ENCODE measurements around the gene HOXD10.

The HOXD10 gene

DNA sequence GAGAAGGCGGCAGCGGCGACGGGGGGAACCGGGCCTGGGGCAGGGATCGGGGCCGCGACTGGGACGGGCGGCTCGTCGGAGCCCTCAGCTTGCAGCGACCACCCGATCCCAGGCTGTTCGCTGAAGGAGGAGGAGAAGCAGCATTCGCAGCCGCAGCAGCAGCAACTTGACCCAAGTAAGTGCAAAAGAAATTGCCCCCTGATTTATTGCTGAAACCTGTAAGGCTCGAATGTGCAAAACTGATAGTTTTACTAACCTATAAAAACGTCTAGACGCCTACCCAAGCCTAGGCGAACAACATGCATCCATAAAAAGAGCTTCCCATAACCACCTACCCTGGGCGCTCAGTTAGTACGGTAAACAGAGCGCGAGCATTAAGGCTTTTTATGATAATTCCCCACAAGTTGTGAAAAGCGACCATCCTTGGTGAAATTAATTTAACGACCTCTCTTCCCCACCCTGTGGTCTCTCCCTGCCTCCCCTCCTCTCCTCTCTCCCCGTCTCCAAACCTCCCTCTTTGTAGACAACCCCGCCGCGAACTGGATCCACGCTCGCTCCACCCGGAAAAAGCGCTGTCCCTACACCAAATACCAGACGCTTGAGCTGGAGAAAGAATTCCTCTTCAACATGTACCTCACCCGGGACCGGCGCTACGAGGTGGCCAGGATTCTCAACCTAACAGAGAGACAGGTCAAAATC lies 7.0 kb downstream of the HOXD10 start:
- no peak for DNase-seq

DNA sequence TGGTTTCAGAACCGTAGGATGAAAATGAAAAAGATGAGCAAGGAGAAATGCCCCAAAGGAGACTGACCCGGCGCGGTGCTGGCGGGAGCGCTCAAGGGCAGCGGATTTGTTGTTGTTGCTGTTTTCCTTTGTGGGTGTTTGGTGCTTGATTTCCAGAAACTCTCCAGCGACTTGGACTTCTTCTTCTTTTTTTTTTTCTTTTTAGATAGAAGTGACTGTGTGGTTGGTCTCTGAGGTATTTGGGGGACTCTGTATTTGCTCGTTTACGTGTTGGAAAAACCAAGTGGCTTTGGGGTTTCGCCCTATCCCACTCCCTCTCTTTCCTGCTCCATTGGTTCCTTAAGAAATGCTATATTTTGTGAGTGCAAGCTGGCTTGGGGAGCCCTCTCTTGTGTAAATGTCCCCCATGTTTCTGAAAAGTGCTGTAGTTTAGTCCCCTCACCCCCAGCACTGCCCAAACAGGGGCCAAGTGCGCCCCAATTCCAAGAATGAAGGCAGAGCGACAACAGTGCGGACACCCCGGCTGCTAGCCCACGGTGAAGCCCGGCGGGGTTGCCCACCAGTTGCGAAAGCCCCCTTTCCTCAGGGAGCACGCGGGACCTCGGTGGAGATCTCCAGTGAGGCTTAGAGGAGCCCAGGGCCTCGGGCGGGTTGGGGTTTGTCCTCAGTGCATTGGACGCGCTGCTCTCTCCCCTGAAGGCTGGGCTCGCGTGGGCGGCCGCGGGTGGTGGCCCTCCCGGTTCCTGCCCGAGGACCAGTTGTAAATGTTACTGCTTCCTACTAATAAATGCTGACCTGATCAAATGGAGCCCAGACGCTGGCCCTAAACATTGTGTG lies 7.8 kb downstream of the HOXD10 start:
- DNase-seq: no peak

- DNase-seq: no peak
Measured at GRCh38 chr2:176124947-176125771, 8.6 kb downstream of the HOXD10 start.

GRCh38 chr2:176125772-176126054 lies 9.1 kb downstream of the HOXD10 start:
- no peak for DNase-seq

DNA sequence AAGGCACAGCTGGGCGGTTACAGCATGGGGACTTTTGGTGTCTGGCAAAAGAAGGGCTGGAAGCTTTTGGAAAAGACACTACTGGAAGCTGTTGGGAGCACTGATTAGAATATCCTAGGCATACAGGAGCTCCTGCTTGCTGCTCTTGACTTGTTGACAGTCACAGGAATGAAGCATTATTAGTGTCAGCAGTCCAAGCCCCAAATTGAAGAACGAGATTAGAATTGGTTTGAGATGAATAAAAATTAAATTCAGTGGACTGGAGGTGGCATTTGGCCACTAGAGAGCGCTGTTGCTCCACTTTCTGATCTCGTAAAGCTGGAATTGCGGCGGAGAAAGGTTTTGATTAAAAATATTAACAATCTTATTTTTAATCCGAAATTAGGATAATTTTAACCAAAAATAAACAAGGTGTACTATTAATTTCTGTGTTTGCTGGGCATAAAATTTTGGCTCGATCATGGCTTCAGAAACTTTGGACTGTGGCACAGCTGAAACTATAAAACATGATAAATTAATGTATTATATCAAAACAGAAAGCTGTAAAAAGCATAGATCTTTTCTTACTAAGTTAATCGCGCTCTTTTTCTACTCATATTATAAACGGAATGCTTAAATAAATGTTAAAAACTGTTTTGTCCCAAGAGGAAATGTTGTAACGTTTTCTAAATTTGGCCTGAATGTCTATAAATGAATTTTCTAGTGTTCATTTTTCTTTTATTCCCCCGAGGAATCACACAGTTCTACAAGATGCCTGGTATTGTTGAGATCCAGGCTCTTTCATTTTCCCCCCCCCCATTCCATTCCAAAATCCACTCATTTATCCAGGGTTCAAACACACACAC lies 10.6 kb downstream of the HOXD10 start:
- DNase-seq: peak; percentile 77

DNA sequence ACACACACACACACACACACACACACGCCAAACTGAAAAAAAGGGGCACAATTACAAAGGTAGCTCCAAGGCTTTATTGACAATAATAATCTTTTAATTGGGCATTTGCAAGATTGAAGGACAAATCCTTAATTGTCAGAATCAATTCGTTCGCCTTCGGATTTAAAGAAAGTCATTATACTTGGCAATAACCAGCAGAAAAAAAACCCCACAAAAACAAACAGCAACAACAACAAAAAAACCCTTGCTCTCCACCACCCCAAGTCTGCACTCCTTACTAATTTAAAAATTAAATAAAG lies 11.1 kb downstream of the HOXD10 start:
- DNase-seq: no peak

- no peak for DNase-seq
Measured at GRCh38 chr2:176128172-176128981, 11.8 kb downstream of the HOXD10 start.

- DNase-seq: no peak
Measured at GRCh38 chr2:176128982-176129796, 12.6 kb downstream of the HOXD10 start, which contains the start of gene HOXD8. Gene HOXD8, plus strand, starts transcription at chr2:176129705. Its CDS starts 662 bp downstream, at chr2:176130367.

GRCh38 chr2:176129813-176130146 lies 13.2 kb downstream of the HOXD10 start:
- DNase-seq: no peak

GRCh38 chr2:176130147-176130956 lies 13.8 kb downstream of the HOXD10 start:
- DNase-seq: no peak

- DNase-seq: no peak
Measured at GRCh38 chr2:176130957-176131847, 14.6 kb downstream of the HOXD10 start.

- DNase-seq: no peak
Measured at GRCh38 chr2:176131848-176132158, 15.2 kb downstream of the HOXD10 start.

- DNase-seq: no peak
Measured at GRCh38 chr2:176132205-176133171, 15.9 kb downstream of the HOXD10 start.

GRCh38 chr2:176133389-176133788 lies 16.8 kb downstream of the HOXD10 start:
- DNase-seq: no peak

- no peak for DNase-seq
Measured at GRCh38 chr2:176134035-176134434, 17.5 kb downstream of the HOXD10 start.

- no peak for DNase-seq
Measured at GRCh38 chr2:176135035-176135440, 18.5 kb downstream of the HOXD10 start.

GRCh38 chr2:176136374-176137251 lies 20.0 kb downstream of the HOXD10 start:
- DNase-seq: no peak

Data from stimulated activated CD4-positive, alpha-beta T cell treated with anti-CD3 and anti-CD28 coated beads, Interleukin-4, amount 100 ng/mL, for 24 hours (primary cell).